Measurements from ENCODE around the gene TCP10L. TPM values are rescaled to one million over a fixed set of nuclear protein-coding genes. Genes with fewer than 3 reads are reported as not detected.
"Not testable (repeated sequence)": the region's sequence is repeated elsewhere in the genome, so short reads cannot be mapped to it uniquely, and the experiment has no call there.

The TCP10L gene
- total RNA-seq, 4 donors from 2014 or later: 0.37 to 0.47 (median 0.38) TPM; not detected in 1

DNA sequence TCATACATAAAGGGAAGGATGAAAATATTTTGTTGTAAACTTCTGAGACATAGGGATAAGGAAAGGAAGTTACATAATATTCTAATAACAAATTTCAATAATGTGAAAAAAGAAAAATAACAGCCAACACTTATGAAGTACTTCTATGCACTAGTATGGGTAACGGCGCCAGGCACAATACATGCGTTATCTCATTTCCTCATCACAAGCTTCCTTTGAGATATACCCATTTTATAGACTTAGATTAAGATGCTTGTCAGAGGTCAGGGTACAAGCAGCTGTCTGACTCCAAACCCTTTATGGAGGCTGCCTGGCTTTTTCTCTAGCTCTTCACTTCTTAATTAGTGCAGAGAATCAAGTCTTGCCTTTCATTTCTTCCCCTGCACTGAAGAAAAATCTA lies 41.3 kb downstream of the TCP10L start:
- no peak for DNase-seq (ENCODE audit: low spot score)
- ATAC-seq (ENCODE audit: low FRiP score): no peak
- TF ChIP-seq, protein P1, sequence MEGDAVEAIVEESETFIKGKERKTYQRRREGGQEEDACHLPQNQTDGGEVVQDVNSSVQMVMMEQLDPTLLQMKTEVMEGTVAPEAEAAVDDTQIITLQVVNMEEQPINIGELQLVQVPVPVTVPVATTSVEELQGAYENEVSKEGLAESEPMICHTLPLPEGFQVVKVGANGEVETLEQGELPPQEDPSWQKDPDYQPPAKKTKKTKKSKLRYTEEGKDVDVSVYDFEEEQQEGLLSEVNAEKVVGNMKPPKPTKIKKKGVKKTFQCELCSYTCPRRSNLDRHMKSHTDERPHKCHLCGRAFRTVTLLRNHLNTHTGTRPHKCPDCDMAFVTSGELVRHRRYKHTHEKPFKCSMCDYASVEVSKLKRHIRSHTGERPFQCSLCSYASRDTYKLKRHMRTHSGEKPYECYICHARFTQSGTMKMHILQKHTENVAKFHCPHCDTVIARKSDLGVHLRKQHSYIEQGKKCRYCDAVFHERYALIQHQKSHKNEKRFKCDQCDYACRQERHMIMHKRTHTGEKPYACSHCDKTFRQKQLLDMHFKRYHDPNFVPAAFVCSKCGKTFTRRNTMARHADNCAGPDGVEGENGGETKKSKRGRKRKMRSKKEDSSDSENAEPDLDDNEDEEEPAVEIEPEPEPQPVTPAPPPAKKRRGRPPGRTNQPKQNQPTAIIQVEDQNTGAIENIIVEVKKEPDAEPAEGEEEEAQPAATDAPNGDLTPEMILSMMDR (IDR thresholded peaks at IDR 0.05): no peak

DNA sequence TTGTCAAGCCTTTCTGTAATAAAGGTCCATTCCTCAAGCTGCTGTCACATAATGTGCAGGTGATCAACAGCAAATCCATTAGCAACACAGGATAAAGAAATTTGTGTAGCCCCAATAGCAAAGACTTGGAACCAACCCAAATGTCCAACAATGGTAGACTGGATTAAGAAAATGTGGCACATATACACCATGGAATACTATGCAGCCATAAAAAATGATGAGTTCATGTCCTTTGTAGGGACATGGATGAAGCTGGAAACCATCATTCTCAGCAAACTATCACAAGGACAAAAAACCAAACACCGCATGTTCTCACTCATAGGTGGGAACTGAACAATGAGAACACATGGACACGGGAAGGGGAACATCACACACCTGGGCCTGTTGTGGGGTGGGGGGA lies 42.3 kb downstream of the TCP10L start:
- not testable (repeated sequence) for ATAC-seq (ENCODE audit: low FRiP score); DNase-seq (ENCODE audit: low spot score)

DNA sequence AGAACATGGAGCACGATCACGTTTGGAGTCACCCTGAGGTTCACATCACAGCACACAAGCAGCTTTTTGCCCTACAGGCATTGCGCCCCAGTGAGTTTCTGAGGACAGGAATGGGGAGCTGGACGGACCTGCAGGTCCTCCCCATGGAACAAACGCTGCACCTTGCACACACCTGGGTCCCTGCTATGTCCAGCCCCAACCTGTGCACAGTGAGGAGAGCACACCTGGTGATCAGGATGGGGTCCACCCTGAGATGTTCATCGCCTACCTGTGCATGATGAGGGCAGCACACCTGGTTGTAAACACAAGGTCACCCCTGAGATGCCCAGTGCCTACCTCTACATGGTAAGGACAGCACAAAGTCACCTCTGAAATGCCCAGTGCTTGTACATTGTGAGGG lies 45.9 kb downstream of the TCP10L start:
- no peak for DNase-seq (ENCODE audit: low spot score)
- TF ChIP-seq, protein P1 (IDR thresholded peaks at IDR 0.05): no peak
- no peak for ATAC-seq (ENCODE audit: low FRiP score)

DNA sequence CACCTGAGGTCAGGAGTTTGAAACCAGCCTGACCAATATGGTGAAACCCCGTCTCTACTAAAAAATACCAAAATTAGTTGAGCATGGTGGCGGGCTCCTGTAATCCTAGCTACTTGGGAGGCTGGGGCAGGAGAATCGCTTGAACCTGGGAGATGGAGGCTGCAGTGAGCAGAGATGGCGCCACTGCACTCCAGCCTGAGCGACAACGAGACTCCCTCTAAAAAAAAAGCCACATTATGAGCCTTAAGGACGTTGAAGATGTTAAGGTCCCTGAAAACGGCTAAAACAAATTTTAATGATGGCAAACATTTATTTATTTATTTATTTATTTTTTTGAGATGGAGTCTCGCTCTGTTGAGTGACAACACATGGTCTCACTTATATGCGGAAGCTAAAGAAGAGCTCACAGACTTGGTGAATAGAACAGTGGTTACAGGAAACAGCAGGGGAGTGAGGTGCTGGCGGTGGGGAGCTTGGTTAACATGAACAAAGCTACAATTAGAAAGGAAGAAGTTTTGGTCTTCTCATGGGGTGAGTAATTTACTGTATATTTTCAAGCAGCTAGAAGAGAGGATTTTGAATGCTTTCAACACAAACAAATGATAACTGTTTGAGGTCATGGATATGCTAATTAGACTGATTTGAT lies 47.1 kb downstream of the TCP10L start:
- TF ChIP-seq, protein P1 (IDR thresholded peaks at IDR 0.05): no peak
- DNase-seq (ENCODE audit: low spot score): no peak
- ATAC-seq (ENCODE audit: low FRiP score): no peak

DNA sequence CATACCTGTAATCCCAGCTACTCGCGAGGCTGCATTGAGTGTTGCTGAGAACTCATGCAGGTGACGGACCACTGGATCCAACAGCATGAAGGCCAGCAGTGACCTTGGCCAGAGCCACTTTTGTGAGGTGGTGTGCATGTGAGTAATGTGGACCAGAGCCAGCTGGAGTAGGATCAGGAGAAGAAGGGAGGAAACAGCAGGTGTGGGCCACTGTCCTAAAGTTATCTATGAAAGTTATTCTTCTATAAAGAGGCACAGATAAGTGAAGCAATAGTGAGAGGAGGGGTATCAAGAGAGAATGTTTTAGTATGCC lies 47.8 kb downstream of the TCP10L start:
- TF ChIP-seq, protein P1 (IDR thresholded peaks at IDR 0.05): no peak
- DNase-seq (ENCODE audit: low spot score) (no peak), ATAC-seq (ENCODE audit: low FRiP score) (no peak)

DNA sequence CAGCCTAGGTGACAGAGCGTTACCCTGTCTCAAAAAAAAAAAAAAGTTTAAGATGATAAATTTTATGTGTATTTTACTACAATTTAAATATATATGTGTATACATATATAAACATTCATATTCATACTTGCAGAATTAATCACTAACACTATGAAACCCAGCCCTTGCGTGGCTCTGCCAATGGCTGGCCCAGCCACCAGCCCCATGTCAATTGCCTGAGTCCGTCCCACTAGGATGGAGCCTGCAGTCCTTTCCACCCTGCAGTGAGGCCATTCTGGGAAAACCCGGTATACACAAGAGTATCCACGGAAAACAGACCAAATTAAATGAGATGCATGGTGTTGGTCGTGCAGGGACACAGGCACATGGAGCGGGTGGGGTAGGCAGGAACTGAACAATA lies 49.7 kb downstream of the TCP10L start:
- DNase-seq (ENCODE audit: low spot score) (no peak), ATAC-seq (ENCODE audit: low FRiP score) (no peak)
- TF ChIP-seq, protein P1 (IDR thresholded peaks at IDR 0.05): no peak

DNA sequence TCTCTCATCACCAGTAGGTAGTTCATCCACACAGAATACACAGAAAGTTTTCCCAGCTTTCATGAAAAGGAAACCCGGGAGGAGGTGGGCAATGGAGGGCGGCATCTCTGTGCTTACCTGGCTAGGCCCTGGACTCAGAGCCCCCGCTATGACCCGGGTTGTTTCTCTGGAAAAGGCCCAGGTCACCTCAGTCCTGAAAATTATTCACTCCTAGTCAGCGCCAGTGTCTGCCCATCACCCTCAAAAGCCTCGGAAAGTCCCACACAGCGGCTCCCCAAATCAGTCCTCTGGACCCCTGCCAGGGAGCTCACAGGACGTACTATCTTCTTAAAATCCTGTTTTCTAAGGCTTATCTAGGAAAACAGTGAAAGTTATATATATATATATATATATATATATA lies 51.2 kb downstream of the TCP10L start:
- TF ChIP-seq, protein P1 (IDR thresholded peaks at IDR 0.05): no peak

DNA sequence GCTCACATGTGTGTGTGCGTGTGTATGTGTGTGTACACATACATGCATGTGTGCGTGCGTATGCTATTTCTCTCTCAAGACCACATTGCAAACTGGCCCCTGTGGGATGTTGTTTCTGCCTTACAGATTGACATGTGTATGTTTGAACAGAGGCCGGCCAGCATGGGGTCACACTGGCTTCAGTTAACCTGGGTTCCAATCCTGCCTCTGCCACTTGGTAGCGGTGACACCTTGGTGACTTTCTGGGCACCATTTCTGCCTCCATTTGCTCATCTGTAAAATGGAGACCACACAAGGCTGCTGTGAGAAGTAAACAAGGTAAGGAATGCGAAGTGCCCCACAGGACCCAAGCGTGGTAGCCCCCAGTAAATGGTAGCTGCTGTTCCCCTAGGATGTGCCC lies 51.7 kb downstream of the TCP10L start:
- no peak for DNase-seq (ENCODE audit: low spot score)
- TF ChIP-seq, protein P1 (IDR thresholded peaks at IDR 0.05): no peak
- ATAC-seq (ENCODE audit: low FRiP score): no peak

More for the DNA sequence above, 51.2 kb downstream of the TCP10L start:
- DNase-seq (ENCODE audit: low spot score): no peak
- no peak for ATAC-seq (ENCODE audit: low FRiP score)
